ENCODE data around the gene GAS7.
"Not testable (repeated sequence)": the region's sequence is repeated elsewhere in the genome, so short reads cannot be mapped to it uniquely, and the experiment has no call there.

Gene GAS7

DNA sequence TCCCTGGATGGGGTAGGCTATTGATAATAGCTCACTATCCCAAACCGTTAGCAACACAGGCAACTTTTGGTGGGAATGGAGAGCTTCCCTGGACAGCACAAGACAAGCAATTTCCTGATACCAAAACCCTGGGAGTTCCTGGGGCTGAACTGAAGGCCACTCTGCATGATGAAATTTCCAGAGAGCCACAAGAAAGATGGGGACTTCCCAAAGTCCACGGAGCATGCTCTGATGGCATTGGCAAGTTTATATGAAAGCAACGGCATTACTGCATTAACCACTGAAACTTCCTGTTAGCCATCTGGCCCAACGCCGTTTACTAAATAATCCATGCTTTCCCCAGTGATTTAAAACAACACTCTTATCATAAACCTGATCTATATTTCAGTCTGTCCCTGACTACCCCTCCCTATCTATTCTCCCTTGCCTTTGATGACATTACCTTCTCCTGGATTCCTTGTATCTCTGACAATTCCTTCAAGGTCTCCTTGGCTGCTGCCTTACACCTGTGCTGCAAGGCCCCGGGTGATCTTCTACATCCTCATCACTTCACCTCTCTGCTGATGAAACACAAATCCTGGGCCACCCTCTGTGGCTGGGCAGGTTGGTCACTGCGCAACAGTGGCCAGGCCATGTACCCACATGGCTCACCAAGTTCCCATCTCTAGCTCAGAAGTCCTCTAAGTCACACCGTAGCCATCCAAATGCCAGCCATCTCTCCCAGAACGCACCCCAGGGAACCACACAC, 184.9 kb downstream of the GAS7 start:
- TF ChIP-seq, protein P1, sequence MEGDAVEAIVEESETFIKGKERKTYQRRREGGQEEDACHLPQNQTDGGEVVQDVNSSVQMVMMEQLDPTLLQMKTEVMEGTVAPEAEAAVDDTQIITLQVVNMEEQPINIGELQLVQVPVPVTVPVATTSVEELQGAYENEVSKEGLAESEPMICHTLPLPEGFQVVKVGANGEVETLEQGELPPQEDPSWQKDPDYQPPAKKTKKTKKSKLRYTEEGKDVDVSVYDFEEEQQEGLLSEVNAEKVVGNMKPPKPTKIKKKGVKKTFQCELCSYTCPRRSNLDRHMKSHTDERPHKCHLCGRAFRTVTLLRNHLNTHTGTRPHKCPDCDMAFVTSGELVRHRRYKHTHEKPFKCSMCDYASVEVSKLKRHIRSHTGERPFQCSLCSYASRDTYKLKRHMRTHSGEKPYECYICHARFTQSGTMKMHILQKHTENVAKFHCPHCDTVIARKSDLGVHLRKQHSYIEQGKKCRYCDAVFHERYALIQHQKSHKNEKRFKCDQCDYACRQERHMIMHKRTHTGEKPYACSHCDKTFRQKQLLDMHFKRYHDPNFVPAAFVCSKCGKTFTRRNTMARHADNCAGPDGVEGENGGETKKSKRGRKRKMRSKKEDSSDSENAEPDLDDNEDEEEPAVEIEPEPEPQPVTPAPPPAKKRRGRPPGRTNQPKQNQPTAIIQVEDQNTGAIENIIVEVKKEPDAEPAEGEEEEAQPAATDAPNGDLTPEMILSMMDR (IDR thresholded peaks at IDR 0.05; ENCODE audit: low read depth, low read length) = no peak
- no peak overlapping the region for H3K4me3 ChIP-seq (ENCODE audit: low read depth, low read length)

DNA sequence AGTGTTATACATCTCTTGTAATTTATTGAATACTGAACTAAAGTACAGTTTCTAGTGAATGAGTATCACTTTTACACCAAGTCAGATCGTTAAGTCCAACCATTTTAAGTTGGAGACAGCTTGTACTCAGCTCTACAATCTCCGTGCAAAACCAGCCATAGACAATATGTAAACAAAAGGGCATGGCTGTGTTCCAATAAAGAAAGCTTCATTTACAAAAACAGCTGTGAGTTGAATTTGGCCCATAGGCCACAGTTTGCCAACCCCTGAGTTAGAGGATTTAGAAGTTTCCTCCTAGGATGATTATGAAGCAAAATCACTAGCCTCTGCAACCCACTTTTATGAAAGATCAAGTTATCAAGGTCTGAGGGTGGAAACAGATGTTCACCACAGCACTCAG, 187.7 kb downstream of the GAS7 start:
- H3K4me3 ChIP-seq (ENCODE audit: low read depth, low read length) = no peak overlapping the region
- TF ChIP-seq, protein P1 (IDR thresholded peaks at IDR 0.05; ENCODE audit: low read depth, low read length) = no peak

DNA sequence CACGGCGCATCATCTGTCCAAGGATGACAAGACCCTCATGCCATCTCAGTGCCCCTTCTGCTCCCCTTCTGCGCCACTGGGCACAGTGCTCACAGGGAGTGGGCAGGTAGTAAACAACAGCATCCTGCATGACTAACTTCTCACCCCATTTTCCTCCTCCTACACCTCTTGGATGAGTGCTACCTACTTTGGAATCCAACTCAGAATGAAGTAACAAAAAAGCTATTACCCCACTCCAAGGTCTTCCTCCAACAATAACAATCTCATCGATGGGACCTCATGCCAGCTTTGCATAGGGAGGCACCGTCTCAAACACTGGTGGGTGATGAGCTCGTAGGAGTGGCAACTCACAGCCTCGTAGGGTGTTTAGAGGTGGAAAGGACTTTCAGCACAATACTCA, 194.7 kb downstream of the GAS7 start:
- no peak overlapping the region for H3K4me3 ChIP-seq (ENCODE audit: low read depth, low read length)
- TF ChIP-seq, protein P1 (IDR thresholded peaks at IDR 0.05; ENCODE audit: low read depth, low read length) = no peak

DNA sequence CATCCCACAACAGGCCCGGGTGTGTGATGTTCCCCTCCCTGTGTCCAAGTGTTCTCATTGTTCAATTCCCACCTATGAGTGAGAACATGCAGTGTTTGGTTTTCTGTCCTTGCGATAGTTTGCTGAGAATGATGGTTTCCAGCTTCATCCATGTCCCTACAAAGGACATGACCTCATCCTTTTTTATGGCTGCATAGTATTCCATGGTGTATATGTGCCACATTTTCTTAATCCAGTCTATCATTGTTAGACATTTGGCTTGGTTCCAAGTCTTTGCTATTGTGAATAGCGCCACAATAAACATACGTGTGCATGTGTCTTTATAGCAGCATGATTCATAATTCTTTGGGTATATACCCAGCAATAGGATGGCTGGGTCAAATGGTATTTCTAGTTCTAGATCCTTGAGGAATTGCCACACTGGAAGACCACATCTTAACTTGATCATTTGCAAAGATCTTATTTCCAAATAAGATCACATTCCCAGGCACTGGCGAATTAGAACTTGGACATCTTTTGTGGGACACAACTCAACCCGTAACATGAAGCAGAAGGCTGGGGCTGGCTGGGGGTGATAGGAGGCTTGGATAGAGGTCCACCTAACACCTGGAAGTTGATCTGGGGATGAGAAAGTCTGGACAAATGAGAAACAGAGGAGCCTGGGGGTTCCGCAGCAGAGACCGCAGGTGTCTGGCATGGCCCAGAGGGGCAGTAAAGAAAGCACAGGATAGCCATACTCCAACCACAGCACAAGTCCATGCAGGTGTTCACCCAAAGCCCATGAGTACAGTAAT, 195.6 kb downstream of the GAS7 start:
- not testable (repeated sequence) for H3K4me3 ChIP-seq (ENCODE audit: low read depth, low read length)

DNA sequence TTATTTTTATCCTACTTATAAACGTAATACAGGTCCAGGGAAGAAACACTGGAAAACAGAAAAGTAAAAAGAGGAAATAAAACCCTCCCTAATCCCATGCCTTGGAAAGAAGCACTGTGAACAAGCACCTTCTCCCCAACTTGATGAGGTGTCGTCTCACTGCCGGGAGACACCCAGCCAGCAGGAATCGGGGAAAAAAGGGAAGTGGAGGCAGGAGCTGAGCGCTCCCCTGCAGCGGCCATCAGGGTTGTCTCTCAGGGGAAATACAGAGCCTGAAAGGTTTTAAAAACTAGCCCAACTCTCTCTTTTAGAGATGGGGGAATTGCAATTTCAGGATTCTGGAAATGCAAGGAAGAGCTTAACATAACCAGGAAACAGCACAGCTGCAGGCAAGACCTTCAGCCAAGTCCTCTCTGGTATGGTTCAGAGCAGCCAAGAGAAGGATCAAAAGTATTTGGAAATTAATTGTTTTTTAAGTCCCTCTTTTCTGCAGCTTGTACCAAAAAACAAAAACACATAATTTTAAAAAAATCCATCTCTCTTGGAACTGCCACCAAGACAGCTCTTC, 197.0 kb downstream of the GAS7 start:
- TF ChIP-seq, protein P1 (IDR thresholded peaks at IDR 0.05; ENCODE audit: low read depth, low read length) = no peak
- H3K4me3 ChIP-seq (ENCODE audit: low read depth, low read length) = no peak overlapping the region

DNA sequence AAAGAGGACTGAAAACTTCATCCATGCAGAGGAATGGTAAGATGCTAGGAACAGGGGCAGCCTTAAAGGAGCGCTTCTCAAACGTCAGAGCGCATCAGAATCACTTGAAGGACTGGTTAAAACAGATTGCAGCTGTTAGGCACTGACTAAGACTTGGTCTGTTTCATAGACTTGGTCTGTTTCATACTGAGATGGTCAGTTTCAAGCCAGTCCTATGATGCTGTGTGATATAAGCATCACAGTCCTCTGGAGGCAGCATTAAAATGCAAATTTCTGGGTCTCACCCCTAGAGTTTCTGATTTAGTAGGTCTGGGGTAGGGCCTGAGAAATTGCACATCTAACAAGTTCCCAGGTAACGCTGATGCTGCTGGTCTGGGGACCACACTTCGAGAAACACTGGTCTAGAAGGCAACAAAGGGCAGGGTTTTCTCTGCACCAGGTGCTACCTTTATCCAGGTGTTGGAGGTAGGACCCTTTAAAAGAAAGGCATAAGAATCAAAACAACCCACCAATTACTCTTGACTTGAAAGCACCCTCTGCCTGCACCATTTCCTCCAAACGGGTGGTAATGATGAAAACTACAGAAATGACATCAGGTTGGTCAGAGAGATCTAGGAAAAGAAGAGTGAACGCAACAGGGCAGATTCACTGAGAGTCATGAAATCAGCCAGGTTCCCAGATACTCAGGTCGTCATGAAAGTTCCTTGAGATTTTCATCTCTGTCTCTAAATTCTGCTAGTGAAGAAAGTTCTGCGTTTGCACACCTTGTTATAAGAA, 198.3 kb downstream of the GAS7 start:
- TF ChIP-seq, protein P1 (IDR thresholded peaks at IDR 0.05; ENCODE audit: low read depth, low read length) = no peak
- no peak overlapping the region for H3K4me3 ChIP-seq (ENCODE audit: low read depth, low read length)

DNA sequence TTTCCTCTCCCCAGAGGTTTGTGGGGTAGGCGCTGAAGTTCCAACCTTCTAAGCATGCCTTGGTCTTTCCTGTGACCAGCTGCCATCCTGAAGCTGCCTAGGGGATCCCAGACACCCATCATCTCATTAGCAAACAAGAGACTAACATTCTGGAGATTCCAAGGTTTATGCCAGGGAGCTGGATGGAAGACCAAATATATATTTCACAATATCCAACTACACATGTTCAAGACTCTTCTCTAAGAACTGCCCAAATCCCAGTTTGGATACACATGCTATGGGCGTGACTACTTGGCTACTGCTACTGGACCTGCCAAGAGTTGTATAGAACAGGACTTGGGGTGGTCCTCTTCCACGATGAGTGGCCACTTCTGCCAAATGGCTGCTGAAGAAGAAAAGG, 200.3 kb downstream of the GAS7 start:
- TF ChIP-seq, protein P1 (IDR thresholded peaks at IDR 0.05; ENCODE audit: low read depth, low read length) = no peak
- H3K4me3 ChIP-seq (ENCODE audit: low read depth, low read length) = no peak overlapping the region
